Right atrium auricular region (tissue), 2 donors: ENCODE measurements around the gene MEIOB. TPM values are rescaled to one million over a fixed set of nuclear protein-coding genes. Genes with fewer than 3 reads are reported as not detected.

Source experiments
- DNase-seq: peaks from one replicate; pipeline ENCODE4 v3.0.0-alpha.2; 2019; ENCODE audit warnings: low spot score
- H3K27ac ChIP-seq, 2 donors: fragments of 200-600 bp; sonication (generic); 1 replicate in 1 of 2; 2 replicates in 1 of 2; pipeline ENCODE4 v1.5.1; 2016 to 2019
- H3K27me3 ChIP-seq, 2 donors: fragments of 200-600 bp; sonication (generic); one replicate each; pipeline versions ENCODE4 v1.5.1 to v1.6.0; 2017 to 2019
- H3K36me3 ChIP-seq: fragments of 200-600 bp; sonication (generic); one replicate; pipeline ENCODE4 v1.5.1; 2016
- H3K4me1 ChIP-seq, 2 donors: fragments of 200-600 bp; sonication (generic); one replicate each; pipeline versions ENCODE4 v1.5.1 to v1.6.0; 2017 to 2019
- H3K4me3 ChIP-seq, 2 donors: fragments of 200-600 bp; sonication (generic); 1 replicate in 1 of 2; 2 replicates in 1 of 2; pipeline ENCODE4 v1.5.1; 2017 to 2019; ENCODE audit warnings: mild to moderate bottlenecking in 1 of 2, moderate library complexity in 1 of 2
- H3K9me3 ChIP-seq, 2 donors: fragments of 200-600 bp; sonication (generic); one replicate each; pipeline ENCODE4 v1.5.1; 2019
- total RNA-seq, 2 donors: library from RNA; depleted of rRNA; stranded (reverse); fragments of >200 nt; gene quantifications; one replicate each; pipeline ENCODE4 v1.1.0, GENCODE V29; 2016
- TF ChIP-seq, protein P1 (sequence below), 2 donors: fragments of 200-600 bp; sonication (generic); IDR thresholded peaks; one replicate each; pipeline ENCODE4 v1.5.1; 2019; ENCODE audit warnings: antibody characterized with exemption in 2 of 2

The MEIOB gene
- total RNA-seq, 2 donors from 2014 or later: not detected

DNA sequence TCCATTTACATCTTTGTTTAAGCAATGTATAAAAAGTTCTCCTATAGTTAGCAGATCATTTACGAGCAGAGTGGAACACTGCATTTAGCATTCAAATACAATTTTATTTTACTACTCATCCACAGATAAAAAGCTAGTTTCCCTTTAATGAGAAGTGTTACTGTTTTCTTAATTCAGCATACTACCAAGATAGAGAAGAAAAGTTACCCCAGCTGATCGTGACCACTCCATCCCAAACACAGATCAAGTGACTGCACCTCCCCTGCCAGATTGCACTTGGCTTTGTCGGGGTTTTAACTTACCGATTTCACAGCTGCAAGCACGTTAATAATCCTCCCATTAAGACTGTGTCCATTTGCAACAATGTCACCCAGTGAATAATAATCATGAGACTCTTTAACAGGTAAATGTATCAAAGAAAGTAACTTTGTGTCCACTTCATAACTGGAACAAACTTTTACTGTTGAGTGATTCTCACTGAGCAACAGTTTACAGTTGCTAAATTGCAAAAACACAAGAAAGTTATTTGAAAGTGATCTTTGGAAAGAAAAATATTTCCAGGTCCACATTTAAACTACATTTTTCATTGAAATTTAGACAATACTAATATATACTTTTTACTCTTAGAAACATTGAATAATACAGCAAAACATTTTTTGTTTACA lies 14.4 kb downstream of the MEIOB start:
- H3K9me3 ChIP-seq: no peaks in the 10 kb centered on the region
- no peaks in the 10 kb centered on the region for H3K36me3 ChIP-seq
- TF ChIP-seq, protein P1, sequence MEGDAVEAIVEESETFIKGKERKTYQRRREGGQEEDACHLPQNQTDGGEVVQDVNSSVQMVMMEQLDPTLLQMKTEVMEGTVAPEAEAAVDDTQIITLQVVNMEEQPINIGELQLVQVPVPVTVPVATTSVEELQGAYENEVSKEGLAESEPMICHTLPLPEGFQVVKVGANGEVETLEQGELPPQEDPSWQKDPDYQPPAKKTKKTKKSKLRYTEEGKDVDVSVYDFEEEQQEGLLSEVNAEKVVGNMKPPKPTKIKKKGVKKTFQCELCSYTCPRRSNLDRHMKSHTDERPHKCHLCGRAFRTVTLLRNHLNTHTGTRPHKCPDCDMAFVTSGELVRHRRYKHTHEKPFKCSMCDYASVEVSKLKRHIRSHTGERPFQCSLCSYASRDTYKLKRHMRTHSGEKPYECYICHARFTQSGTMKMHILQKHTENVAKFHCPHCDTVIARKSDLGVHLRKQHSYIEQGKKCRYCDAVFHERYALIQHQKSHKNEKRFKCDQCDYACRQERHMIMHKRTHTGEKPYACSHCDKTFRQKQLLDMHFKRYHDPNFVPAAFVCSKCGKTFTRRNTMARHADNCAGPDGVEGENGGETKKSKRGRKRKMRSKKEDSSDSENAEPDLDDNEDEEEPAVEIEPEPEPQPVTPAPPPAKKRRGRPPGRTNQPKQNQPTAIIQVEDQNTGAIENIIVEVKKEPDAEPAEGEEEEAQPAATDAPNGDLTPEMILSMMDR (IDR thresholded peaks at IDR 0.05): no peak
- H3K27ac ChIP-seq: no peak overlapping the region
- H3K4me3 ChIP-seq: no peak overlapping the region
- H3K27me3 ChIP-seq: no peaks in the 10 kb centered on the region
- H3K4me1 ChIP-seq: no peaks in the 10 kb centered on the region
- no peak for DNase-seq

DNA sequence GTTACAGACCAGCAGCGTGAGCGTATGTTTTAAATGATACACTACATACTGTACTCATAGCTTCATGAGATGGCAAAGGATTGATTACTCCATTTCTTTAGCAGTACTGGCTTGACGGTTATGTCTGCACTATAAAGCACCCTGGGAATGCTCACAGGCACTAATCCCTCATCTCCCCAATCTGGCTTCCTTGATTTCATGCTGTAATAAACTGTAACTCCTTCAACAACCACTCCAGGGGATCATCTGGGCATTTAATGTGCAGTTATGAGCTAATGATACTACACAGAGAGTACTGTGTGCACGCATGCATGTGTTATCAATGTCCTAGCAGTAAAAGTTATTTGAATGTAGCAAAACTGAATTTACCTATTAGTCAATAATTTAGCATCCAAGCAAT lies 20.2 kb downstream of the MEIOB start:
- TF ChIP-seq, protein P1 (IDR thresholded peaks at IDR 0.05): no peak

DNA sequence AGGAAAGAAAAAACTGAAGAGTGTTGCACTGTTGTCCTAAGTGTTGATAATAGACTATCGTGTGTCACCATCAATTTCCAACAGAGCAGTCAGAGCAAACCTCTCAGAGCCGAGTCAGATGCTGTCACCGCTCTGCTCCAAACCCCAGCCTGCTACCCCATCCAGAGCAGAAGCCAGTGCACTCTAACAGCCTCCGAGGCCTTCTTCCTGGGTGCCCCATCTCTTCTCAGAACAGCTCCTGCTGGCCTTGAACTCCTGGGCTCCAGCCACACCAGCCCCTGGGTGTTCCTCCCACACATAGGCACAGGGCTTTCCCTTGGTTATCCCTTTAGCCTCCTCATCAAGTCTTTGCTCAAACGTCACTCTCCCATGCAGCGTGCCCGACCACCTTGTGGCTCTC lies 21.0 kb downstream of the MEIOB start:
- TF ChIP-seq, protein P1 (IDR thresholded peaks at IDR 0.05): no peak
- H3K27me3 ChIP-seq: no peaks in the 10 kb centered on the region
- no peak overlapping the region for H3K27ac ChIP-seq
- H3K36me3 ChIP-seq: no peaks in the 10 kb centered on the region
- H3K9me3 ChIP-seq: no peaks in the 10 kb centered on the region
- no peaks in the 10 kb centered on the region for H3K4me1 ChIP-seq
- no peak for DNase-seq
- H3K4me3 ChIP-seq: no peak overlapping the region

More for the DNA sequence above, 20.2 kb downstream of the MEIOB start:
- no peaks in the 10 kb centered on the region for H3K27me3 ChIP-seq
- H3K4me3 ChIP-seq: no peak overlapping the region
- H3K36me3 ChIP-seq: no peaks in the 10 kb centered on the region
- no peak overlapping the region for H3K27ac ChIP-seq
- no peak for DNase-seq
- no peaks in the 10 kb centered on the region for H3K9me3 ChIP-seq
- no peaks in the 10 kb centered on the region for H3K4me1 ChIP-seq

DNA sequence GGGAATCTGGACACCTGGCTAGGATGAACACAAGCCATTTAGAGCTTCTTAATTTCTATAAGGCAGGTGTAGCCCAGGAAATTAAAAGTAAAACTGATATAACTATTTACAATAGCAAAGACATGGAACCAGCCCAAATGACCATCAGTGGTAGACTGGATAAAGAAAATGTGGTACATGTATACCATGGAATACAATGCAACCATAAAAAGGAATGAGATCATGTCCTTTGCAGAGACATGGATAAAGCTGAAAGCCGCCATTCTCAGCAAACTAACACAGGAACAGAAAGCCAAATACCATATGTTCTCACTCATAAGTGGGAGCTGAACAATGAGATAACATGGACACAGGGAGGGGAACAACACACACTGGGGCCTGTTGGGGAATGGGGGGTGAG lies 25.5 kb downstream of the MEIOB start:
- H3K4me1 ChIP-seq: no peaks in the 10 kb centered on the region
- DNase-seq: no peak
- H3K9me3 ChIP-seq: no peaks in the 10 kb centered on the region
- no peaks in the 10 kb centered on the region for H3K27me3 ChIP-seq
- TF ChIP-seq, protein P1 (IDR thresholded peaks at IDR 0.05): no peak
- no peaks in the 10 kb centered on the region for H3K36me3 ChIP-seq
- no peak overlapping the region for H3K4me3 ChIP-seq
- H3K27ac ChIP-seq: no peak overlapping the region

DNA sequence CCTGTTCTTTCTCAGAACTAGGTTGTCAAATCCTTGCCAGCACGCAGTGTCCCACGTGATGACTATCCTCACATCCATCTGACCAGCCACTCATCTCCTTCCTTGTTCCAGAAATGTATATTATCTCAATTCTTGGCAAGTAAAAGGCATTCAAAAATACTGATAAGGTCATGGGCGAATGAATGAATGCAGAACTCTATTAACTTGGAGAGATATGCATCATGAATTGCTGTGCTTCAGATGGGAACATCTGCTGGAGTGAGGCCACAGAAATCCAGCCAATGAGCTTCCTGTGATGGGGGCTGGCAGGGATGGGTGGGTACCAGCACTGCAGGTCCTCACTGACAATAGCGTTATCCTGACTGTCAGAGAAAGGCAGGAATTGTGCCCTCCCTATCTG lies 26.0 kb downstream of the MEIOB start:
- Histone ChIP-seq H3K36me3 (no peaks in the 10 kb centered on the region), H3K27me3 (no peaks in the 10 kb centered on the region), H3K4me1 (no peaks in the 10 kb centered on the region), H3K9me3 (no peaks in the 10 kb centered on the region), H3K27ac (no peak overlapping the region), H3K4me3 (no peak overlapping the region)
- TF ChIP-seq, protein P1 (IDR thresholded peaks at IDR 0.05): no peak
- DNase-seq: no peak

GRCh38 chr16:1839554-1839953 lies 32.4 kb downstream of the MEIOB start:
- no peaks in the 10 kb centered on the region for H3K9me3 ChIP-seq

More at GRCh38 chr16:1839554-1839953, 32.4 kb downstream of the MEIOB start:
- no peaks in the 10 kb centered on the region for H3K4me1 ChIP-seq
- no peaks in the 10 kb centered on the region for H3K27me3 ChIP-seq
- no peak overlapping the region for H3K4me3 ChIP-seq
- no peak for DNase-seq
- H3K36me3 ChIP-seq: no peaks in the 10 kb centered on the region
- TF ChIP-seq, protein P1 (IDR thresholded peaks at IDR 0.05): no peak
- H3K27ac ChIP-seq: no peak overlapping the region
